CD4-positive, alpha-beta T cell treated with Interleukin-21 for 1 hour (primary cell): ENCODE results near the gene SLC38A9.
A peak's percentile ranks its signal among the peaks of the same experiment; 100 is the strongest.
"Not testable (repeated sequence)": the region's sequence is repeated elsewhere in the genome, so short reads cannot be mapped to it uniquely, and the experiment has no call there.

ENCODE experiments used
- DNase-seq: peaks from one replicate; pipeline ENCODE4 v3.0.0-alpha.2; 2020

Gene SLC38A9

DNA sequence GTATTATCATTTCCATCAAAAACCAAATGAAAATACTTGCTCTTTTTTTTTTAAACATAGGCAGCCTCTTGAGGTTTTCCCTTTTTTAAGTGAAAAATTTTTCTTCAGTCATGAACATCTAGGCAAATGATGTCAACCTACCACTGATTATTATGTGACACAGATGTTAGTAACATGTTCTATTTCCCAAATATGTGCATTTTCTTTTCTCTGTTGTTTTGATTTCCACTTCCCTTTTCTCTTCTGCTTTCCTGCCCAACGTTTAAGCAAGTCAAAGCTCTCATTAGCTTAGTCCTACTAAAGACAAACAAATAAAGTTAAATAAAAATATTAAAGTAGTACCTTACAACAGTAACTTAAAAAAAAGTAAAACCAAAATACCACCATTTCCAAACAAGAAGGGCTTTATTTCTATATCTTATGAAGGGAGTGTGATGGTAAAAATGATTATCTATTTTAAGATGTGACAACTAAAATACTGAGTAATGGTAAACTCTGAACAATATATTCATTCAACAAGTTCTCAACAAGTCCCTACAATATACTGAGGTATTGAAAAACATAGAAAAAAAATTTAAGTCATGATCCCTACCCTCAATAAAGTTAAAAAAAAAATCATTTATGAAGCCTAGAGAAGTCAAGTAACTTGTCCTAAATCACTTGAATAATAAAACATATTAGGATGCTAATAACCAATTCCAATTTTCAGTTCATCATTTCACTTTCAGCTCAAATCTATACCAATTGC is 9.4 kb downstream of the SLC38A9 start:
- DNase-seq, result no peak

GRCh38 chr5:55701462-55702103 is 10.5 kb downstream of the SLC38A9 start:
- DNase-seq, result no peak

GRCh38 chr5:55700745-55701144 is 11.4 kb downstream of the SLC38A9 start:
- no peak for DNase-seq

DNA sequence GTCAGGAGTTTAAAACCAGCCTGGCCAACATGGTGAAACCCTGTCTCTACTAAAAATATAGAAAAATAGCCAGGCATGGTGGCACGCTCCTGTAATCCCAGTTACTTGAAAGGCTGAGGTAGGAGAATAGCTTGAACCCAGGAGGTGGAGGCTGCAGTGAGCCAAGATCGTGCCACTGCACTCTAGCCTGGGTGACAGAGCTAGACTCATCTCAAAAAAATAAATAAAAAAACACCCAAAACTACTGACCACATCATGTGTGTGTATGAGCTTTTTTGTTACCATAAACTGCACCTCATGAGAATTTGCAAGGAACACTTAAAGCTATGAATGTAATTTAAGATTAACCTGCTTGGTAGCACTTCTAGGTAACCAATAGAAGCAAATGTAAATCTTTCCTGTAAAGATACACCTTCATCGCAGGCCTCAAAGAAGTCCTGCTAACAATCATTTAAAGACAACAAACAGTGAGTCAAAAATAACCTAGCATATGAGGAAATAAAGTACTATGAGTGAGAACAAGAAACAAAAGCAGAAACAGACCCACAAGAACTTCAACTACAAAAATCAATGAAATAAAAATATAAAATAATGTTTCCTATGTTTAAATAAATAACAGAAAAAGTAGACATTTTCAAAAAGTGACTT is 13.0 kb downstream of the SLC38A9 start:
- no peak for DNase-seq

GRCh38 chr5:55696704-55697103 is 15.4 kb downstream of the SLC38A9 start:
- DNase-seq, result not testable (repeated sequence)

GRCh38 chr5:55694152-55694830 is 17.8 kb downstream of the SLC38A9 start:
- peak; percentile 10 for DNase-seq

- no peak for DNase-seq
Measured at GRCh38 chr5:55692509-55692908, 19.6 kb downstream of the SLC38A9 start.

DNA sequence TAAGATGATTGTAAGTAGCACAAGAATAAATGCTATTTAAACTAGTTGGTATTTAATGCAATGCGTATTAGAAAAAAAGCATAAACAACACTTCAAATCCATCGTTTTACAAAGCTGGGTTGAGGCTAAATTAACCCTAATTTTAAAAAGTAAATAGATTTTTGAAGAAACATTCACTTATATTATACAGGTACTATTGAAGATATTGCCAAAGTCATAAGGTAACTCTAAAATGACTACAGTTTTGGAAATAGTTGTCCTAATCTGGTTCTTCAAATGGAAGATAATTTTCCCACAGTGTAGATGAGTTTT is 20.1 kb downstream of the SLC38A9 start:
- no peak for DNase-seq

DNA sequence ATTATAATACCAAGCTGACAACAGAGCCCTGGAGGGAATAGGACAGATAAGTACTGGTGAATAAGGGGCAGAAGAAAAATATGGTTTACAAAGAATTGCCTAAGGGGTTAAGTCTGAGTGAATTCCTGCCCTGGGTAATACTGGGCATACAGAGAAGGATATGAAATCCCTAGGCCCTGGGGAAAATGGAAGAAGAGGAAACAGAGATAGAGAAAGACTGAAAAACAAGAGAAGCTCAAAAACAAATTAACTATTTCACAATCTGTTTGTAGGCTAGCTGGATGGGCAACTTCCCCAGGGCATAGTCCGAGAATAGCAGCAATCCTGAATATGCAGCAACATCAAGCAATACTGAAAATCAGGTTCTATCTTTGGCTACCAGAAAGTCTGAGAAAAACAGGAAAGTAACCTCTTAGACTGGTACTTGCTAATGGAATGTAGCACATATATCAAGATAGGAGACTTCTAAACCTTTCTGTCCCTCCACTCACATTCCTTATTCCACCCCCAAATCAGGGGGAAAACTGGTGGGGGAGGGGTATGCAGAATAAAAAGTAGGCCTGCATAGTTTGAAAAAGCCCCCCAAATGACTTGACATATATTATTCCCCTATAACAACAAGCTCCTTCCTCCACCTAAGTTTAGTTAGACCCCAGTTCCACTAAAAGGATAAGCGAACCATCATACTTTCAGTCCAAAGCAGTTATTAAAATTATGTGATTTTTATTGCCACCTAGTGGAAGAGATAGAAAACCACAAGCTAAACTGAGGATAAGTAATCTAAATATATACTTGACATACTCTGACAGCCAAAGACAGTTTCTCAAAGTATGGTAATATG is 20.6 kb downstream of the SLC38A9 start:
- peak; percentile 48 for DNase-seq

- DNase-seq, result no peak
Measured at GRCh38 chr5:55682071-55682470, 30.1 kb downstream of the SLC38A9 start.

DNA sequence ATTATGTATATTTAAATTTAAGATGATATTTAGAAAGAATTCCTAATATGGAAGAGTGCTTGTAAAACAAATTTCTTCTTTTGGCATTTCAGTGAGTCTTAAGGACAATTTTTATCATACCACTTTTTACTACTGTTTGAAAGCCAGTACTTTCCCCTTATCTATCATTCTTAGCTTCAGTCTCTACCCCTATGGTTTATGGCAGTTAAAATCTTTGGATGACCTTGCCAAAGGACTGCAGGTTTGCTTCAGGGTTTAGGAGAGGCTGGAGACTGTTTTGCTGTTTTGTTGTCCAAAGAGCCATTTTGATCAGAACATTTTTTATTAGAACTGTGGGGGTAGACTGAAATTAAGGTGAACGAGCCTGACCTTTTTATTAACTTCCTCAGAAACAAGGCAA is 30.8 kb downstream of the SLC38A9 start:
- DNase-seq, result no peak

DNA sequence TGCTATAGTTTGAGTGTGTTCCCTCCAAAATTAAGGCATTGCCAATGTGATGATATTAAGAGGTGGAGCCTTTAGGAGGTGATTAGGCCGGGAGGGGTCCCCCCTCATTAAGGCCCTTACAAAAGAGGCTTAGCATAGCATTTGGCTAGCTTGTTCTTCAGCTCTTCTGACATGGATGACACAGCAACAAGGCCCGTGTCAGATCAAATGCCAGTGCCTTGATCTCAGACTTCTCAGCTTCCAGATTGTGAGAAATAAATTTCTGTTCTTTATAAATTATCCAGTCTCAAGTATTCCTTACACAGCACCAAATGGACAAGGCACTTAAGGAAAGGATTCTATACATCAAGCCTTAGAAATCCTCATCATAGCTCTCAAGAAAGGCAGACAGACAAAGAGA is 31.8 kb downstream of the SLC38A9 start:
- DNase-seq, result no peak

GRCh38 chr5:55679556-55679955 is 32.6 kb downstream of the SLC38A9 start:
- DNase-seq, result no peak

GRCh38 chr5:55675119-55675518 is 37.0 kb downstream of the SLC38A9 start:
- DNase-seq, result no peak

DNA sequence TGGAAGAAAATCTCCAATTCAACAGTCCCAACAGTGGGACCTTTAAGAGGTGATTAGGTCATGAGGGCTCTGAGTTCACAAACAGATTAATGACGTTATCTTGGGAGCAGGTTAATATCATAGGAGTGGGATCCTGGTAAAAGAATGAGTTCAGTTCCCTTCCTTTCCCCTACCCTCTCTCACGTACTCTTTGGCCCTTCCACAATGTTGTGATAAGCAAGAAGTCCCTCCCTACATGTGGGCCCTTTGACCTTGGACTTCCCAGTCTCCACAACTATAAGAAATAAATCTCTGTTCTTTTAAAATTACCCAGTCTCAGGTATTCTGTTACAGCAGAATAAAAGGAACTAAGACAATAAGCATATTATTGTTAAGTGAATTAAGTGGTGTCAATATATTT is 37.8 kb downstream of the SLC38A9 start:
- no peak for DNase-seq

DNA sequence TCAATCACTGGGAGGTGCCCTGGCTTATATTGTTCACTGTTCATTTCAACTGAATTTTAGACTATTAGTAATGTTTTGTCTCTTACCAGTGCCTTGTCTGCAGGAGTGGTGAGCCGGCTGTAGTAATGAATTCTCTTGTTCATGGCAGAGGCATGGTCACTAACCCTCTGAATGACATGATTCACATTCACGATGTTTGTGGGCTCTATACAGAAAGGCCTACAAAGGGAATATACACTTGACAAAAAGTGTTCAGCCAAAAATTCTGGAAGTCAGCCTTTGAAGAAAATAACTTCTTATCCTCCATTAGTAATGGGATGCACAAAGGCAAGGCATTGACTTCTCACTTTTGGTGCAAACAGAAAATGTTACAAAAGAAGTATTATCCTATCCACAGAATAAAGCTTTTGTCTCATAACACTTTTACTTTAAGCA is 39.6 kb downstream of the SLC38A9 start:
- no peak for DNase-seq

DNA sequence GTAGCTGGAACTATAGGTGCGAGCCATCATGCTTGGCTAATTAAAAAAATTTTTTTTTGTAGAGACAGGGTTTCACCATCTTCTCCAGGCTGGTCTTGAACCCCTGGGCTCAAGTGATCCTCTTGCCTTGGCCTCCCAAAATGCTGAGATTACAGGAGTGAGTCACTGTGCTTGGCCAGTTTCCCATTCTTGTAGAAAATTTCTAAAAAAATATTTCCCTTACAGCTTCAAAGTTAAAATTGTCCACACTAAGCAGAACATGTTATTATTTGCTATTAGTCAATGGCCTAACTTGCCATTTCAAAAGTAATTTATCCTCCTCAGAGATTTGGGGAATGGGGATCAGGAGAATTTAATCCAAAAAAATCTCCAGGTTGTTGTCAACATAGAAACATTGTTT is 40.1 kb downstream of the SLC38A9 start:
- DNase-seq, result no peak

GRCh38 chr5:55668356-55668755 is 43.8 kb downstream of the SLC38A9 start:
- DNase-seq, result no peak

DNA sequence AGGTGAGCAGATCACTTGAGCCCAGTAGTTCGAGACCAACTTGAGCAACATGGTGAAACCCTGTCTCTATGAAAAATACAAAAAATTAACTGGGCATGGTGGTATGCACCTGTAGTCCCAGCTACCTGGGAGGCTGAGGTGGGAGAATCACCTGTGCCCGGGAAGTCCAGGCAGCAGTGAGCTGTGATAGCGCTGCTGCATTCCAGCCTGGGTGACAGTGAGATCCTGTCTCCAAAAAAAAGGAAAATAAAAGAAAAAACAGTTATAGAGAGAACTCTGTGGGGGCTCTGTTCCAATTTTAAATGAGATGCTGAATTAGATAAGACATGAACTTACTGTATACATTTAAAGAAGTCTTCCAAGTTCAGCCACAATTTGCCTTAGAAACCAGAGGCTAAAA is 44.2 kb downstream of the SLC38A9 start:
- no peak for DNase-seq

DNA sequence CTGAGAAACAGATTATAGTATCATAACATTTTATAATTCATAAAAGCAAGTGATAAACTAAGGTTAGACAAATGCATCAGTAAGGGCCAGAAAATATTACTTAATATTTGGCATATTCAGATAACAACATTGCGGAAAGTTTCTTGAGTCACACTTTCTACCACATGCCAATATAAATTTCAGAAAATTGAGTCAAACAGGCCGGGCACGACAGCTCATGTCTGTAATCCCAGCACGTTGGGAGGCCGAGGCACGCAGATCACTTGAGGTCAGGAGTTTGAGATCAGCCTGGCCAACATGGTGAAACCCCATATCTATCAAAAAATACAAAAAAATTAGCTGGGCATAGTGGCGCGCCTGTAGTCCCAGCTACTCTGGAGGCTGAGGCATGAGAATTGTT is 47.1 kb downstream of the SLC38A9 start:
- no peak for DNase-seq

DNA sequence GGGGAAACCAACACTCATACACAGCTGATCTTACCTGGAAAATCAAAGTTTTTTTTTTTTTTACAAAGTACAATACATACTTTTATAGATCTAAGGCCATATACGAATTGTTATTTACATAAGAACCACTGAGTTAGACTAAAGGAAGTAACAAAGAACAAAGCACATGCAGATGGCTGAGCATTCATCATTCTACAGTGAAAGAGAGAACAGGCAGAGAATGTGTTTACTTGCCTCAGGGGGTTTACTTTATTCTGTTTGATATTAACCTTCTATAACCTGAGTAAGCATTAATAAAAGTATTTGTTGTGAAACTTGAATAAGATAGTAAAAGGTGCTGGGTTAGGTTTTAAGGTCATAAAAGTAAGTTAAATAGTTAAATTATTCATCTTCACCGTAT is 54.7 kb downstream of the SLC38A9 start:
- DNase-seq, result no peak

GRCh38 chr5:55650386-55650785 is 61.7 kb downstream of the SLC38A9 start:
- peak; percentile 25 for DNase-seq

DNA sequence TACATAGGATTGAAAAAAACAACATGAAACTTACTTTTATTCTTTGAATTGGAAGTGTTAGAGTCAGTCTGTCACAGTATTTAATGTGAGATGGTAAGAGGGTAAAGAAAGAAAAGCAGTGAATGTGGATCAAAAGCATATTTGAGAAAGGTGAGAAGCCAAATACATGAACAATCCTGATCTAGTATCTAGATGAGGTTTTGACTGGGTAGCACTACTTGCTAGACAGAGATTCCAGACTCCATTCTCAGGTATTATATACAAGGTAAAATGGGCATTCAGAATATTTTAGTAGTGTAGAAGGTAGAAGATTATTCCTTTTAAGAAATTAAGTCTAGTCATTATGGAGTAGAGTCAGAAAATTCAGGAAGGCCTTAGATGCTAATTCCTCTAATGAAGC is 62.2 kb downstream of the SLC38A9 start:
- DNase-seq, result no peak
